Fibroblast of skin of abdomen (primary cell): ENCODE results near the gene DDHD1.

Source experiments
- DNase-seq: peaks from one replicate; pipeline ENCODE4 v3.0.0-alpha.2; 2013

DDHD1 gene

GRCh38 chr14:52988139-52988538, 165.0 kb downstream of the DDHD1 start:
- no peak for DNase-seq

DNA sequence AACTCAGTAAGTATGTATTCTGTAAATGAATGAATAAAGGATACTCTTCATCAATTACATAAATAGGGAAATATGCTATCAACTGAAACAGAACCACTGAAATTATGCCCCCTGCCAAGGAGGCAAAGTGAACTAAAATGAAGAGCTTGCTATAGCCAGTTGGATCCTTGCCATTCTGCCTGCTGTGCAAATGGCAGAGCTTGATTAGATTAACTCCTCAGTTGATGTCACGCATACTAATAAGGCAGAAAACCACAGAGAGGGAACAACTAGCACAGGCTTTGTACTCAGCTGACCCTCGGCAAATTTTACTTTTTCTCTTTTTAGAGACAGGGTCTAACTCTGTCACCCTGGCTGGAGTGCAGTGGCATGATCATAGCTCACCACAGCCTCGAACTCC, 165.6 kb downstream of the DDHD1 start:
- DNase-seq = peak; percentile 9

DNA sequence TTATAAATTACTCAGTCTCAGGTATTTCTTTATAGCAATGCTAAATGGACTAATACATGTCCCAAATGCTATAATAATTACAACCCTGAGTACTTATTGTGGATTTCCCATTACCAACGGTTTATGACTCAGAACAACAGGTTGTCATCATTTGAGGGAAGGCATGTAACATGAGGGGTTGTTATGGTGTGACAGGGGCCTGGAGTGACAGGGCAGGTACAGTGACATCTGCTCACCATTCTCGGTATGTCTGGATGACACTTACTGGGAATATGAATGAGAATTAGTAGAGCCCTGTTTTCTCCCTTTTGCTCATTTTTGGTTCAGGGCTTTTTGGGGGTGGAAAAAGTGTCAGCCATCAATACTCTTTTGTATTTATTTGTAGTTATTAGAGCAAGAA, 166.1 kb downstream of the DDHD1 start:
- DNase-seq = no peak
